Large intestine (tissue), 3 donors: Measurements from ENCODE around the gene PHOX2A. TPM values are rescaled to one million over a fixed set of nuclear protein-coding genes. Genes with fewer than 3 reads are reported as not detected.

ENCODE experiments used
- DNase-seq, 2 donors: peaks; one replicate each; pipeline versions ENCODE4 v3.0.0 to v3.0.0-alpha.2; 2013
- H3K27ac ChIP-seq: one replicate; pipeline ENCODE4 v1.5.1; 2013; ENCODE audit warnings: low read length
- H3K27me3 ChIP-seq: 2 replicates; pipeline ENCODE4 v1.6.1; 2013; ENCODE audit warnings: low read length; ENCODE audit not compliant: control insufficient read depth, insufficient read depth
- H3K36me3 ChIP-seq: 2 replicates; pipeline ENCODE4 v1.6.1; 2013; ENCODE audit warnings: low read length; ENCODE audit not compliant: control insufficient read depth, insufficient read depth
- H3K4me1 ChIP-seq: one replicate; pipeline ENCODE4 v1.6.1; 2013; ENCODE audit warnings: low read length; ENCODE audit not compliant: control insufficient read depth, insufficient read depth
- H3K4me3 ChIP-seq: one replicate; pipeline ENCODE4 v1.5.1; 2013; ENCODE audit warnings: low read length
- H3K9me3 ChIP-seq: one replicate; pipeline ENCODE4 v1.6.1; 2013; ENCODE audit warnings: mild to moderate bottlenecking, low read depth, low read length, moderate library complexity; ENCODE audit not compliant: control insufficient read depth
- WGBS: methylation state at CpG from one replicate; pipeline ENCODE4 v1.1.5; 2013; ENCODE audit warnings: low lambda C conversion rate; ENCODE audit not compliant: insufficient coverage; 5-methylcytosine and 5-hydroxymethylcytosine counted together
- polyA plus RNA-seq: library from polyadenylated mRNA; unstranded; fragments of 120-200 nt; gene quantifications from one replicate; pipeline ENCODE4 v1.2.1, GENCODE V29; 2013

PHOX2A gene
- polyA plus RNA-seq, 1 donor: 8.3 TPM

GRCh38 chr11:72228229-72228843 lies 15.6 kb downstream of the PHOX2A start:
- DNase-seq: no peak
- Histone ChIP-seq H3K4me3 (no peak overlapping the region), H3K9me3 (no peaks in the 10 kb centered on the region), H3K4me1 (peaks cover 12% of the 10 kb centered on the region), H3K36me3 (peaks cover 65% of the 10 kb centered on the region), H3K27ac (no peak overlapping the region), H3K27me3 (no peaks in the 10 kb centered on the region)
- WGBS: no CpG with 5 or more reads among the region's 16 CpGs

- Histone ChIP-seq H3K27me3 (no peaks in the 10 kb centered on the region), H3K4me1 (peaks cover 15% of the 10 kb centered on the region), H3K36me3 (peaks cover 58% of the 10 kb centered on the region), H3K27ac (no peak overlapping the region), H3K4me3 (no peak overlapping the region), H3K9me3 (no peaks in the 10 kb centered on the region)
- no CpG with 5 or more reads among the region's 14 CpGs for WGBS
- no peak for DNase-seq
Measured at GRCh38 chr11:72227316-72228228, 16.4 kb downstream of the PHOX2A start.

DNA sequence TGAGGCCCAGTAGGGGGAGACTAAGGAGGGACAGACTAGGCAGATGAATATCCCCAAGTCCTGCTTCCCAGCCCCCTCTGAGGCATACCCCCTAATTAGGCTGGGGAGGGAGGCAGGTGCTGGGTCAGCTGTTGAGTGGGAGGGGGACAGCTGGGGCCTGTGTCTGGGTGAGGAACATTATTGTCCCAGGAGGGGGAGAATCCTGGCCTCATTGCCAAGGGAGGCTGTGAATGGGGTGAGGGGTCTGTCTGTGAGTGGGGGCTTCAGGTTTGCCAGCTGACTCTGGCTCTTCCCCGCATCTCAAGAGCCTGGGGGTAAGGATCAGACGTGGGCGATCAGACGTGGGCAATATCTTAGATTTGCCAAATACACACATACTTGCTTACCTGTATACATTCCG lies 17.3 kb downstream of the PHOX2A start:
- Histone ChIP-seq H3K9me3 (no peaks in the 10 kb centered on the region), H3K36me3 (peaks cover 49% of the 10 kb centered on the region), H3K27me3 (no peaks in the 10 kb centered on the region), H3K4me3 (no peak overlapping the region), H3K4me1 (peaks cover 21% of the 10 kb centered on the region), H3K27ac (no peak overlapping the region)
- no CpG with 5 or more reads among the region's 5 CpGs for WGBS
- no peak for DNase-seq

DNA sequence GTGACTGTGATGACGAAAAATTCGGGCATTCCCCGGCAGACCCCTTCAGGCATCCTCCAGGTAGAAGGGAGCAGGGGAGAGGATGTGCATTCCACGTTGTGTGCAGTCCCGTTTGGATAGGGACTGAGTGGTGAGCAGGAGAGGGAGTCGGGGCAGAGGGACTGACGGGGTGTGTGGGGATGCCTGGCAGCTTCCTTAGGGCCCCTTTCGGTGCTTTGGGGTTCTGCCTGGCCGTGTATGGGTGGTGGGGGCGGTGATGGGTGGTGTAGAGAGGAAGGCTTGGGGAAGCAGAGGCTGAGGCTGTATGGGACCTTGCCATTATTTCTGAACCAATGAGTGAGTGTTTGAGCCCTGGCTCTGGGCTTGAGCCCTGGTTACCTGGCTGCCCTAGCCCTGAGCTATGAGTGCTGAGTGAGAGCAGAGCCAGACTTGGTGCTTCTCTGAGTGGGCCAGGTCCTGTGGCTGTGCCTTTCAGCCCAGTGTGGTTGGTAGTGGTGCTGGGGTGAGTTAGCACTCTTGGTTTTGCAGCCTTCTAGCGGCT lies 18.5 kb downstream of the PHOX2A start:
- H3K27ac ChIP-seq: no peak overlapping the region
- WGBS: 0% methylated on average over 1 of the region's 11 CpGs
- peaks cover 37% of the 10 kb centered on the region for H3K36me3 ChIP-seq
- H3K9me3 ChIP-seq: no peaks in the 10 kb centered on the region
- DNase-seq: no peak
- peaks cover 21% of the 10 kb centered on the region for H3K4me1 ChIP-seq
- H3K4me3 ChIP-seq: peak overlapping the region; percentile 57
- no peaks in the 10 kb centered on the region for H3K27me3 ChIP-seq

GRCh38 chr11:72224564-72225410 lies 19.2 kb downstream of the PHOX2A start, which contains the start of gene INPPL1:
INPPL1 (plus strand) TSS chr11:72224767; CDS start chr11:72224985, 218 bp downstream.
- Histone ChIP-seq H3K4me3 (peak within 1 kb of the TSS; percentile 91), H3K36me3 (peaks cover 30% of the 10 kb centered on the region), H3K27ac (peak within 1 kb of the TSS; percentile 99), H3K9me3 (no peaks in the 10 kb centered on the region), H3K27me3 (no peaks in the 10 kb centered on the region), H3K4me1 (peaks cover 21% of the 10 kb centered on the region)
- DNase-seq: peak in 1 of 2 donors; percentile 60
- WGBS: no CpG with 5 or more reads among the region's 81 CpGs

DNA sequence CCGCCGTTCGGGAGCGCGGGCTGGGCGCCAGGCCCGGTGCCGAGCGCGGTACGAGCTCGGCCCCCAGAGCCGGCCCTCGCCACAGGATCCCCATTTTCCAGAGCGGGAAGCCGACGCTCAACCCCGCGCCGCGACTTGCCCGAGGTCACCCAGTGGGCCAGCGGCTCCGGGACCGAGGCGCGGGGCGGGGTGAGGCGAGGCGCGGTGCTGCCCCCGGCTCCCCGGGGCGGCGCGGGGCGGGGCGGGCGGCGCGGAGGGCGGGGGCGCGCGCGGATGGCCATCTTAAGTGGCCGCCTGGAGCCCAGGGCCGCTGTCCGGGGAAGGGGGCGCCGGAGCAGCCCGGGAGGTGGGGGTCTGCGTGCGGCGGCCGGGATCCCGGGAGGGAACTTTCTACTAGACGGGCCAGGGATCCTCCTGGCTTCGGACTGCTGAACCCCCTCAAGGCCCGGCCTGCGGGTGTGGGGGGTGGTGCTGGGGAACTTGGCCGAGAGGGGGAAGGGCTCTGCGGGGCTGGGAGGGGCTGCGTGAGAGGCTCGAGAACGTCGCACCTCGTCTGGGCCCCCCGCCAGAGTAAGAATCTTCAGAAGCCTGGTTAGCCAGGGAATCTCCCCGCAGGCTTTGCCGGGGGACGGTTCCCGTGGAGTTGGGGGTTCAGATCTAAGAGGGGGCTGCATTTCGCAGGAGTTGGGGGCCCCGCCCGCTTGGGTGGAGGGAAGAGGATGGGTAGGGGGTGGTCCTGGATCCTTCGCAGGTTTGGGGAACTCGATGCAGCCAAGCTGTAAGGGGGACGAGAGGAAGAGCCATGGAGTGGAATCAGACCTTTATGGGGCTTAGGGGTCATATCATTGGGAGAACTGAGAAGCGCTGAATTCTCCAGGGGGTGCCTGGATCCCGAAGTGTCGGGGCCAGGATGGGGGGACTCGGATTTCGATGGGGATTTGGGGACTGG lies 20.1 kb downstream of the PHOX2A start:
- peak overlapping the region; percentile 99 for H3K27ac ChIP-seq
- peaks cover 21% of the 10 kb centered on the region for H3K4me1 ChIP-seq
- H3K9me3 ChIP-seq: no peaks in the 10 kb centered on the region
- WGBS: 0% methylated on average over 1 of the region's 84 CpGs
- H3K4me3 ChIP-seq: peak overlapping the region; percentile 91
- H3K27me3 ChIP-seq: no peaks in the 10 kb centered on the region
- peak in 1 of 2 donors; percentile 84 for DNase-seq
- peaks cover 21% of the 10 kb centered on the region for H3K36me3 ChIP-seq

GRCh38 chr11:72222907-72223614 lies 20.9 kb downstream of the PHOX2A start:
- H3K27ac ChIP-seq: peak overlapping the region; percentile 99
- peaks cover 4% of the 10 kb centered on the region for H3K27me3 ChIP-seq
- peak overlapping the region; percentile 91 for H3K4me3 ChIP-seq
- peak; percentile 91 to 97 for DNase-seq
- peaks cover 21% of the 10 kb centered on the region for H3K4me1 ChIP-seq
- H3K36me3 ChIP-seq: peaks cover 13% of the 10 kb centered on the region
- no CpG with 5 or more reads among the region's 47 CpGs for WGBS
- no peaks in the 10 kb centered on the region for H3K9me3 ChIP-seq

DNA sequence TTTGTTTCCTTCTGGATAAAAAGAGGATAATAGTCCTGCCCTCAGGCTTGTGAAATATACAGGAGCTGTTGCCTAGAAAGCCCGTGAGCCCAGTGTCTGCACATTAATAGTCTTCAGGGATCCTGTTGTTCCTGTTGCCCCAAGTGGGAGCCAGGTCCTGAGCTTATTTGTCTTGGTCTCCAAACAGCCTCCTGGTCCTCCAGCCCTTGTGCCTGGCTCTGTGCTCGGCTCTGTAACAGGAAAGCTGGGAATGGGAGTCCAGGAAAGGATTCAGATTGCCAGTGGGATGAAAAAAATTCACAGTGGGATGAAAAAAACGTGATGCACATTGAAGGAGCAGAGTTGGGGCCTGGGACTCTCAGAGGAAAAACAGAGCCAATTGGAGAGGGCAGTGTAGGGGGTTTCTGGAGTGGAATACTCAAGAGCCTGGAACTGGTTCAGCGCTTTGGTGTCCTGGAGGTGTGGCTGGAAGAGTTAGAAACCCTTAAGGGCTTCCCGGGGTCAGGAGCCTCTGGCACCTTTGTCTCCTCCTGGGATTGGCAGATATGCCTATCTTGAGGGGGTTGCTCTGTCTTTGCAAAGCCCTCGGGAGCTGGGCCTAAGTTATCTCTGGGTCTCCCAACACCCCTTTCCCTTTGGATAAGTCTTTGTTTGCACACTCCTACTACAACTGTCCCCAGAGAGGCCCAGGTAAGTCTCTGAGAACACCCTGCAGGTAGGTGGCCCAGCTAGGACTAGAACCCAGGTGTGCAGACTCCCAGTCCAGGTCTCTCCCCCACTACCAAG lies 21.7 kb downstream of the PHOX2A start:
- Histone ChIP-seq H3K4me1 (peaks cover 21% of the 10 kb centered on the region), H3K4me3 (peak overlapping the region; percentile 91)
- 29% methylated on average over 2 of the region's 6 CpGs for WGBS

More for the DNA sequence above, 21.7 kb downstream of the PHOX2A start:
- H3K27ac ChIP-seq: peak overlapping the region; percentile 99
- H3K9me3 ChIP-seq: no peaks in the 10 kb centered on the region
- peaks cover 5% of the 10 kb centered on the region for H3K27me3 ChIP-seq
- DNase-seq: peak in 1 of 2 donors; percentile 38
- H3K36me3 ChIP-seq: peaks cover 7% of the 10 kb centered on the region
